ENCODE results near the gene CD300LF. TPM values are rescaled to one million over a fixed set of nuclear protein-coding genes. Genes with fewer than 3 reads are reported as not detected.

The CD300LF gene
- total and polyA plus RNA-seq, 9 of the 15 experiments (the other 6 are each of a cell fraction or from before 2014, with no cell fraction given): not detected

GRCh38 chr17:74758848-74759168 lies 46.1 kb upstream of the CD300LF start:
- peak; percentile 11; the same call in 1 of the 3 replicates for ATAC-seq
- Histone ChIP-seq H3K9me1 (ENCODE audit: control insufficient read depth, insufficient read depth, low read length) (peaks cover 27% of the 10 kb centered on the region), H2AFZ (ENCODE audit: low read depth, low read length) (no peak overlapping the region), H3K79me2 (ENCODE audit: control insufficient read depth, insufficient read depth, low read length) (peaks cover 64% of the 10 kb centered on the region), H3K9me3 (replicated peaks; ENCODE audit: control insufficient read depth, insufficient read depth, low read depth, low read length) (no peaks in the 10 kb centered on the region), H3K27me3 (ENCODE audit: control insufficient read depth in 2 of 2, insufficient read depth in 2 of 2, low read length in 2 of 2) (no peaks in the 10 kb centered on the region), H3K27ac (ENCODE audit: extremely low read depth, low read depth, low read length) (no peak overlapping the region), H3K4me2 (ENCODE audit: insufficient read depth, low read length) (no peak overlapping the region), H4K20me1 (replicated peaks; ENCODE audit: control insufficient read depth, insufficient read depth, low read length) (peaks cover 31% of the 10 kb centered on the region; the same call in 1 of the 2 replicates), H3K9ac (ENCODE audit: insufficient read depth in 1 of 2, low read depth in 2 of 2, low read length in 2 of 2) (peak overlapping the region in 1 of 2 experiments; percentile 70; a peak in 2 of 4 replicates), H3K4me1 (replicated peaks in 1 of 2; ENCODE audit: control insufficient read depth in 2 of 2, insufficient read depth in 2 of 2, low read length in 2 of 2) (peaks cover 37 to 72% of the 10 kb centered on the region in 2 experiments), H3K4me3 (no peak overlapping the region), H3K36me3 (ENCODE audit: control insufficient read depth, insufficient read depth, low read length) (peaks cover 9% of the 10 kb centered on the region; the same call in 2 of the 3 replicates)
- BruUV-seq (replicated peaks): no TSS peak
- ChIA-PET POLR2A (interaction anchor here (0.8 to 2.7 kb wide), 4 partner anchors 9 to 17 kb away, joined by 3 to 22 read pairs (median 4); no protein-coding TSS in a partner anchor), CTCF (ENCODE audit: low intra/inter-chr PET ratio) (no interaction called here)
- peak in 1 of 4 experiments; percentile 49 for DNase-seq (ENCODE audit: extremely low read depth in 1 of 4, low spot score in 3 of 4)
- intact Hi-C loops (cut with micrococcal nuclease): no loop called here
- WGBS (ENCODE audit: insufficient coverage, low coverage, missing lambda C conversion rate): 100% methylated on average over 2 of the region's 2 CpGs
- in situ Hi-C loops (cut with MboI): no loop called here
- FAIRE-seq: no peak
- TF ChIP-seq SREBF1 (IDR thresholded peaks at IDR 0.05; ENCODE audit: borderline replicate concordance, low read depth, low read length) (no peak), ZNF395 (CRISPR knock-in tag; IDR thresholded peaks at IDR 0.05) (no peak), MAFG (tag; conservative IDR thresholded peaks at IDR 0.05) (peak; percentile 74), FOXJ2 (tag; IDR thresholded peaks at IDR 0.05) (no peak), MCM3 (IDR thresholded peaks at IDR 0.05) (no peak), ZNF707 (CRISPR knock-in tag; conservative IDR thresholded peaks at IDR 0.05) (no peak), FOXJ3 (CRISPR knock-in tag; IDR thresholded peaks at IDR 0.05) (no peak), TBP (optimal IDR thresholded peaks at IDR 0.05; ENCODE audit: low read depth, low read length) (no peak), ZBTB8A (IDR thresholded peaks at IDR 0.05; ENCODE audit: partially characterized antibody) (no peak), CCAR2 (IDR thresholded peaks at IDR 0.05; ENCODE audit: low read depth, low read length) (no peak), NONO (IDR thresholded peaks at IDR 0.05; ENCODE audit: low read depth in 2 of 2, low read length in 1 of 2) (no peak), PKNOX1 (IDR thresholded peaks at IDR 0.05) (no peak), ZNF175 (CRISPR knock-in tag; IDR thresholded peaks at IDR 0.05; ENCODE audit: low read depth) (no peak), ZNF696 (CRISPR knock-in tag; conservative IDR thresholded peaks at IDR 0.05) (no peak), POLR3A (IDR thresholded peaks at IDR 0.05; ENCODE audit: borderline replicate concordance, extremely low read depth, insufficient read depth, insufficient read length) (no peak), EZH2 (IDR thresholded peaks at IDR 0.05; ENCODE audit: borderline replicate concordance, low read depth, low read length) (no peak), PHF20 (IDR thresholded peaks at IDR 0.05; ENCODE audit: partially characterized antibody) (no peak)
- TF ChIP-seq, protein P1, sequence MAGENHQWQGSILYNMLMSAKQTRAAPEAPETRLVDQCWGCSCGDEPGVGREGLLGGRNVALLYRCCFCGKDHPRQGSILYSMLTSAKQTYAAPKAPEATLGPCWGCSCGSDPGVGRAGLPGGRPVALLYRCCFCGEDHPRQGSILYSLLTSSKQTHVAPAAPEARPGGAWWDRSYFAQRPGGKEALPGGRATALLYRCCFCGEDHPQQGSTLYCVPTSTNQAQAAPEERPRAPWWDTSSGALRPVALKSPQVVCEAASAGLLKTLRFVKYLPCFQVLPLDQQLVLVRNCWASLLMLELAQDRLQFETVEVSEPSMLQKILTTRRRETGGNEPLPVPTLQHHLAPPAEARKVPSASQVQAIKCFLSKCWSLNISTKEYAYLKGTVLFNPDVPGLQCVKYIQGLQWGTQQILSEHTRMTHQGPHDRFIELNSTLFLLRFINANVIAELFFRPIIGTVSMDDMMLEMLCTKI (IDR thresholded peaks at IDR 0.05; ENCODE audit: partially characterized antibody): no peak
- TF ChIP-seq, protein P2, sequence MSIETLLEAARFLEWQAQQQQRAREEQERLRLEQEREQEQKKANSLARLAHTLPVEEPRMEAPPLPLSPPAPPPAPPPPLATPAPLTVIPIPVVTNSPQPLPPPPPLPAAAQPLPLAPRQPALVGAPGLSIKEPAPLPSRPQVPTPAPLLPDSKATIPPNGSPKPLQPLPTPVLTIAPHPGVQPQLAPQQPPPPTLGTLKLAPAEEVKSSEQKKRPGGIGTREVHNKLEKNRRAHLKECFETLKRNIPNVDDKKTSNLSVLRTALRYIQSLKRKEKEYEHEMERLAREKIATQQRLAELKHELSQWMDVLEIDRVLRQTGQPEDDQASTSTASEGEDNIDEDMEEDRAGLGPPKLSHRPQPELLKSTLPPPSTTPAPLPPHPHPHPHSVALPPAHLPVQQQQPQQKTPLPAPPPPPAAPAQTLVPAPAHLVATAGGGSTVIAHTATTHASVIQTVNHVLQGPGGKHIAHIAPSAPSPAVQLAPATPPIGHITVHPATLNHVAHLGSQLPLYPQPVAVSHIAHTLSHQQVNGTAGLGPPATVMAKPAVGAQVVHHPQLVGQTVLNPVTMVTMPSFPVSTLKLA (conservative IDR thresholded peaks at IDR 0.05): no peak

Measured in K562 (cell line).